ENCODE results near the gene ZBTB45.
A peak's percentile ranks its signal among the peaks of the same experiment; 100 is the strongest.

ZBTB45 gene

GRCh38 chr19:58519355-58520256 is at the start of gene ZBTB45:
Gene ZBTB45 (minus strand): TSS chr19:58519810. CDS start chr19:58517673, 2,137 bp downstream.
- DNase-seq (ENCODE audit: low spot score): peak; percentile 83

GRCh38 chr19:58568453-58569130 is 49.0 kb upstream of the ZBTB45 start:
- DNase-seq (ENCODE audit: low spot score): no peak

- DNase-seq (ENCODE audit: low spot score): no peak
Observed at GRCh38 chr19:58566989-58567388, 47.4 kb upstream of the ZBTB45 start.

GRCh38 chr19:58563823-58564222 is 44.2 kb upstream of the ZBTB45 start:
- DNase-seq (ENCODE audit: low spot score): no peak

DNA sequence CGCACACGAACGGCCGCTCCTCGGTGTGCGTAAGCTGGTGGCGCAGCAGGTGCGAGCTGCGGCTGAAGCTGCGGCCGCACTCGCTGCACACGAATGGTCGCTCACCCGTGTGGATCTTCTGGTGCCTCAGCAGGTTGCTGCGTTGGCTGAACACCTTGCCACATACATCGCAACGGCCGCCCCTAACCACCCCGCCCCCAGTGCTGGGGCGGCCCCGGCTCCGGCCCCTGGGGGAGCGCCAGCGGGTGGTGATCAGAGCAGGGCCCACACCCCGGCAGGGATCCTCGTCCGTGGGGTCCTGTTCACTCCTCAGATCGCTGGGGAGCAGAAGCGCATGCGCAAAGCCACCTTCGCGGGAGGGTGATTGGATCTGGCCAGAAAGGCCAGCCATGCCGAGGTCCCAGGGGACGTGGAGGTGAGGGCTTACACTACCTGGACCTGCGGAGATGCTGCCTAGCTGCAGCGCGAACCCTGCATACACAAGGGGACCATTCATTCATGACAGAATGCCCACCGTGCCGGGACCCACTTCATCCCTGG is 43.5 kb upstream of the ZBTB45 start:
- DNase-seq (ENCODE audit: low spot score): peak; percentile 69

DNA sequence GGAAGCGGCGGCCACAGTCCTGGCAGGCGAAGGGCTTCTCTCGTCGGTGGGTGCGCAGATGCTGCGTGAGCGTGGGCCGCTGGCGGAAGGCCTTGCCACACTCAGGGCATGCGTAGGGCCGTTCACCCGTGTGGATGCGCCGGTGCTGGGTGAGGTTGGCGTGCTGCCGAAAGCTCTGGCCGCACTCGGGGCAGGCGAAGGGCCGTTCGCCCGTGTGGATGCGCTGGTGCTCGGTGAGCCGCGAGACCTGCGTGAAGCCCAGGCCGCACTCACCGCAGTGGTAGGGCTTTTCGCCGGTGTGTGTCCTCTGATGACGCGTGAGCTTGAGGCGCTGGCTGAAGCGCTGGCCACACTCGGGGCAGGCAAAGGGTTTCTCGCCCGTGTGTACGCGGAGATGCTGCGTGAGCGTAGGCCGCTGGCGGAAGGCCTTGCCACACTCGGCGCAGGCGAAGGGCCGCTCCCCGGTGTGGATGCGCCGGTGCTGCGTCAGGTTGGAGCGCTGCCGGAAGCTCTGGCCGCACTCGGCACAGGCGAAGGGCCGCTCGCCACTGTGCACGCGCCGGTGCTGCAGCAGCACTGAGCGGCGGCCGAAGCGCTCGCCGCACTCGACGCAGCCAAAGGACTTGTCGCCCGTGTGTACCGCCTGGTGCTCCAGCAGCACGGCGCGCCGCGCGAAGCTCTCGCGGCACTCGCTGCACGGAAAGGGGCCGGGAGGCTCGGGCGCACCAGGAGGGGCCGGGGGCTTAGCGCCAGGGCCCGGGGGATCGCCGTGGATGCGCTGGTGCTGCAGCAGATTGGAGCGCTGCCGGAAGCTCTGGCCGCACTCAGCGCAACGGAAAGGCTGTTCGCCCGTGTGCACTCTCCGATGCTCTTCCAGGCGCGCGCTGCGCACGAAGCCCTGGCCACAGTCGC is 42.8 kb upstream of the ZBTB45 start:
- DNase-seq (ENCODE audit: low spot score): no peak

DNA sequence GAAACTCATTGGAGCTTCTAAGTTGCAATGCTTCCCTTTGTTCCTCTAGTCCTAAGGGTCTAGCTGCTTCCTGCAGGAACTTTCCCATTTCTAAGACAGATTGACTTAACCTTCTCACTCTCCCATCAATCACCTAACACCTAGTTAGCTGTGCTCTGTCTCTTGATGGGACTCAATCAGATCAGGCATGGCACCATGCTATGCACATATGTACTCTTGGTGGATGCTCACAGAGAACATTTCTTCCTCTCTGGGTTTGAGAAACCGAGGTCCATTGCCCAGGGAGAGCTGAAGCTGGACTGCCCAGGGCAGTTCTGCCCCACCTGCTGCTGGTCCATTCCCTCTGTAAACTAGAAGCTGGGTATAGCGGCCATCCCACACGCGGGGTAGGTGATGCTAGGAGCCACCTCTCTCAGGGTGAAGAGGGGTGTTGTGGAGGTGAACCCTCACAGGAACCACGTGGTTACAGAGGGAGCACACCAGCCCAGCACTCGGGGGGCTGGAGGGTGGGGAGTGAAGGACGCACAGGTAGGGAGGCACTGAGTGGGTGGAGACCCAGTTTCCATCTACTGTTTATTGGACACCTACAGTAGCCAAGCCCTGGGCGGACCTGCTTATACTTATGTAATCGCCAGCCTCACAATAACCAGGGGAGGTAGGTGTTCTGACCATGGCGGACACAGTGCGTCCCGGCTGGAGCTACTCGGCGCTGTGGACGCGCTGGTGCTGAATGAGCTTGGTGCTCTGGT is 41.9 kb upstream of the ZBTB45 start:
- DNase-seq (ENCODE audit: low spot score): no peak

GRCh38 chr19:58560921-58561320 is 41.3 kb upstream of the ZBTB45 start:
- no peak for DNase-seq (ENCODE audit: low spot score)

- DNase-seq (ENCODE audit: low spot score): no peak
Observed at GRCh38 chr19:58560007-58560887, 40.6 kb upstream of the ZBTB45 start.

GRCh38 chr19:58559275-58560006 is 39.8 kb upstream of the ZBTB45 start:
- peak; percentile 77 for DNase-seq (ENCODE audit: low spot score)

GRCh38 chr19:58558623-58559274 is 39.1 kb upstream of the ZBTB45 start:
- peak; percentile 94 for DNase-seq (ENCODE audit: low spot score)

DNA sequence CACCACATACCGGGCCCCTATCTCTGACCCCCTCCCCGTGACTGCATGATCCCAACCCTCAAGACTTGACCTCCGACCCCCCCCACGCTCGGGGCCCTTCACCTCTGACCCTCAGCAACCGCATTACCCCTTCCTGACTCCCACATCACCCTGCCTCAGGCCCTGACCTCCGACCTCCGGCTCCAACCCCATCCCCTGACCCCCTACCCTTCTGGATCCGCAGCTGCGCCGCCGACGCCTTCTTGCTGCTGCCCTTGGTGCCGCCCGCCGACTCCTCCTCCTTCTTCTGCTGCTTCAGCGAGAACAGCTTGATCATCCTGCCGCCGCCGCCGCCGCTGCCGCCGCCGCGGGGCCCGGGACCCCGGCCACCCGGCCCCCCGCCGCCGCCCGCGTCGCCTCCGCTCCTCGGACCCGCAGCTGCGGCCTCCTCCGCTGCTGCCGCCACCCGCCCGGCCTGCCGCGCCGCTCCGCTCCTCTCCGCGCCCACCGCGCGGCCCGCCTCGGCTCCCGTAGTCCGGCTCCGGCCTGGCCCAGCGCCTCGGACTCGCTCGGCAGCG is 38.5 kb upstream of the ZBTB45 start, which contains the start of gene UBE2M:
Gene UBE2M (minus strand): TSS at position 546 of the 557 bp plus-strand sequence. CDS start 230 bp downstream, at position 316.
- no peak for DNase-seq (ENCODE audit: low spot score)

DNA sequence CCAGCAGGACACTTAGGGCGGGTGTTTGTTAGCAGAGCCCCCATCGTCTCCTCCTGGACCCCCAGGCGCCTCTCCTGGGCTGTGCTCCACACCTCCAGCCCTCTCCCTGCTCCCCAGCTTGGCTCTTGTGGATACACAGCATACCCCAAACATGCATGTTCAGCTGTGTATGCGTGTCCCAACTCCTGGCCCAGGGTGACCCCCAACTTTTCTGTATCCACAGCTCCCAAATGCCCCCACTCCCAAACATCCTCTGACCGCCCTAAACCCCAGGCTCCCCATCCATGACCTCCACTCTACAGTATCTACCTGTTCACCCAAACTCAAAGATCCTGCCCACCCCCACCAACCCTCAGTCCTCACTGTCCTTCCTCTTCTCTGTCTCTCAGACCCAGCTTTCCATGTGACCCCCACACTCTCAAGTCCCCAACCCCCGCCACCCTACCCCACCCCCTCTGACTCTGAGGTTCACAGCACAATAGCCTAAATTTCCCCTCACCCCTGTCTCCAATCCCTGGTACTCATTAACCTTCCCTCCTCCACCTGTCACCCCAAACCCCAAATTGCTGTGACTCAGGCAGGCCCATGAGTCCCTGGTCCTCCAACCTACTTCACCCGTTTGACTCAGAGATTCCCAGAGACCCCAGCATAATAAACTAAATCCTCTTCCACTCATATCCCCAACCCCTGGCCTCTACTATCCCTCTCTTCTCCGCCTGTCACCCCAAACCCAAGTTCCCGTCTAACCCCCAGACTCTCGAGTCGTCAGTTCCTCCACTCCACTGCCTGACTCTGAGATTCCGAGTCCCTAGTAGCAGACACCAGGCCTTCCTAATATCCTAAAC is 37.8 kb upstream of the ZBTB45 start:
- DNase-seq (ENCODE audit: low spot score): no peak

- DNase-seq (ENCODE audit: low spot score): no peak
Observed at GRCh38 chr19:58556622-58557220, 37.1 kb upstream of the ZBTB45 start.

GRCh38 chr19:58555920-58556621 is 36.5 kb upstream of the ZBTB45 start:
- no peak for DNase-seq (ENCODE audit: low spot score)

DNA sequence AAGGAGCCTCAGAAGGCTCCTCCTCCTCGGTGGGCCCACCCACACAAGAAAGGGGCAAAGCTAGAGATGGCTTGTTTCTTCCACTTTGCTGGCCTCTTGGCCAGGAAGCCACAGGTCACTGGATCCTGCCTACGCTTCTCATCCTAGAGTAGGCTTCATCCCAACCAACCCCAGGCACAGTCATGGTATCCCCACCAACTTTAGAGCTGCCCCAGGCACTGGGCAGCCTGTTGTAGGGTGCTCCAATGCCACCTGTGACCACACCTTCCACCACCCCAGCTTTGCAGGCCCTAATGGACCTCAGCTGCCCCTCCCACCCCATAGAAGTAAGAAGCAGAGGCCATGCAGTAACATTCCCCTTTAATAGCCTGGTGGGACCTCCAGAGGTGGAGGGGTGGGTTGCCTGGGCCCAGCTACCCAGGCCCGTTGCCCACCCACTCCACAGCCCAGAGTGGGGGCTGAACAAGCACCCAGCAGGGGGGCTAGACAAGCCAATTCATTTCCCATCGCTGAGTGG is 35.8 kb upstream of the ZBTB45 start:
- no peak for DNase-seq (ENCODE audit: low spot score)
